ENCODE results near the gene PKD2L1.
"Not testable (repeated sequence)": the region's sequence is repeated elsewhere in the genome, so short reads cannot be mapped to it uniquely, and the experiment has no call there.

The PKD2L1 gene

DNA sequence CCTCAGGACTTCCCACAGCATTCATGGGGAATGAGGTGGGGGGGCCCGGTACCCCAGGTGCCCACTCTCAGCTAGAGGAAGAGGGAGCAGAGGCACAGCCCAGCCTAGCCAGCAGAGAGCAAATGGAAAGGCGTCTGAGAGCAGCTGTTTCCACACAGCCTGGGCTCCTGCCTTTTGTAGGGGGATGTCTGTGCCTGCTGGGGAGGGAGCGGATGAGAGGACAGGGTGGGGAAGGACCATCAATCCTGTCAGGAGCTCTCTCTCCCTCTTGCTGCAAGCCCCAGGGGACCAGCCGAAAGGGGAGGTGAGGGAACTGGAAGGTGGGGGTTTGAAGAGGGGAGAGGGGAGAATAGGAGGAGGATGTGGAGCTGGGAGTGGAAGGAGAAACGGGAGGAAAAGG, at the start of gene PKD2L1:
Gene PKD2L1 (minus strand): TSS at position 150 of the 400 bp plus-strand sequence. CDS start 125 bp downstream, at position 25.
- no peak for DNase-seq (ENCODE audit: low read depth in 2 of 2)

DNA sequence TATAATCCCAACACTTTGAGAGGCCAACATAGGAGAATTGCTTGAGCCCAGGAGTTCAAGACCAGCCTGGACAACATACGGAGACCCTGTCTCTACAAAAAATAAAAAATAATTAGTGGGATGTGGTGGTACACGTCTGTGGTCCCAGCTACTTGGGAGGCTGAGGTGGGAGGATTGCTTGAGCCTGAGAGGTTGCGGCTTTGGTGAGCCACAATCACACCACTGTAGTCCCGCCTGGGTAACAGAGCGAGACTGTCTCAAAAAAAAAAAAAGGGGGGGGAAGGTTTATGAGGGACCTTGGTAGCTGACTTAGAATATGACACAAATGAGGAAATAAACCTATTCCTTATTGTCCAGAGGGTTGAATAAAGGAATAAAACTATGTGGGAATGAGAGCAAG, 47.8 kb upstream of the PKD2L1 start:
- no peak for DNase-seq (ENCODE audit: low read depth in 2 of 2)

DNA sequence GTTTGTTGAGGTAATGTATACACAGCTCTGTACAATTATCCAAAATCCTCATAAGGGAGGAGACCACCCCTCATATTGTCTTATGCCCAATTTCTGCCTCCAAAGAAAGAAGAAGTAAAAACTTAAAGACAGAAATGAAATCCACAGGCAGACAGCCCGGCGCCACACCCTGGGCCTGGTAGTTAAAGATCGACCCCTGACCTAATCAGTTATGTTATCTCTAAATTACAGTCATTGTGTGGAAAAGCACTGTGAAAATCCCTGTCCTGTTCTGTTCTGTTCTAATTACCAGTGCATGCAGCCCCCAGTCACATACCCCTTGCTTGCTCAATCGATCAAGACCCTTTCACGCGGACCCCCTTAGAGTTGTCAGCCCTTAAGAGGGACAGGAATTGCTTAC, 46.6 kb upstream of the PKD2L1 start:
- DNase-seq (ENCODE audit: low read depth in 2 of 2), result not testable (repeated sequence)

DNA sequence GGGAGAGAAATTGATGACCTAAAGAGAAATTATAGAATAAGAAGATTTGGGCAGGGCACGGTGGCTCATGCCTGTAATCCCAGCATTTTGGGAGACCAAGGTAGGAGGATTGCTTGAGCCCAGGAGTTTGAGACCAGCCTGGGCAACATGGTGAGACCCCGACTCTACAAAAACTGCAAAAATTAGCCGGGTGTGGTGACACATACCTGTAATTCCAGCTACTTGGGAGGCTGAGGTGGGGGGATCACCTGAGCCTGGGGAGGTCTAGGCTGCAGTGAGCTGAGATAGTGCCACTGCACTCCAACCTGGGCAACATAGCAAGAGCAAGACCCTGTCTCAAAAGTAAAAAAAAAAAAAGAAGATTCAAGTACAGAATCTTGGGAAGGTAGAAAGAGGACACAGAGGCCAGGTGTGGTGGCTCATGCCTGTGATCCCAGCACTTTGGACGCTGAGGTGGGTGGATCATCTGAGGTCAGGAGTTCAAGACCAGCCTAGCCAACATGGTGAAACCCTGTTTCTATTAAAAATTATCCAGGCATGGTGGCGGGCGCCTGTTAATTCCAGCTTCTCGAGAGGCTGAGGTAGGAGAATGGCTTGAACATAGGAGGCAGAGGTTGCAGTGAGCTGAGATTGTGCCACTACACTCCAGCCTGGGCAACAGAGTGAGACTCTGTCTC, 44.8 kb upstream of the PKD2L1 start:
- DNase-seq (ENCODE audit: low read depth in 2 of 2), result not testable (repeated sequence)

DNA sequence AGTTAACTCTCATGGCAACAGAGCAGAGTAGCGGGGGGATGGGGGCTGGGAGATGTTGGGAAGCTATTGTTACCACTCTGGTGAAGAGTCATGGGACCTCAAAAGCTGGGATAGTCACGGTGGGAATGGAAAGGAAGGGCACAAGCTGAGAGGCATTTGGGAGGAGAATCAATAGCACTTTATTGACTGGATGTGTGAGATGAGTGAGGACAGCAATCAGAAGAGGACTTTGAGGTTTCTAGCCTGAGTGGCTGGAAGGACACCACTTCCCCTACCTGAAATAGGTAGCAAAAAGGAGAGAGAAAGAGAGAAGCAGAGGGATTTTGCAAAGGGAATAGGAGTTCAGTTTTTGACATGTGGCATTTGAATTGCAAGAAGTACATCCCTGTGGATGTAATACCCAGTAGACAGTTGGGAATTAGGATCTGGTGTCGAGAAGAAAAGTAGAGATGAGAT, 44.2 kb upstream of the PKD2L1 start:
- no peak for DNase-seq (ENCODE audit: low read depth in 2 of 2)

DNA sequence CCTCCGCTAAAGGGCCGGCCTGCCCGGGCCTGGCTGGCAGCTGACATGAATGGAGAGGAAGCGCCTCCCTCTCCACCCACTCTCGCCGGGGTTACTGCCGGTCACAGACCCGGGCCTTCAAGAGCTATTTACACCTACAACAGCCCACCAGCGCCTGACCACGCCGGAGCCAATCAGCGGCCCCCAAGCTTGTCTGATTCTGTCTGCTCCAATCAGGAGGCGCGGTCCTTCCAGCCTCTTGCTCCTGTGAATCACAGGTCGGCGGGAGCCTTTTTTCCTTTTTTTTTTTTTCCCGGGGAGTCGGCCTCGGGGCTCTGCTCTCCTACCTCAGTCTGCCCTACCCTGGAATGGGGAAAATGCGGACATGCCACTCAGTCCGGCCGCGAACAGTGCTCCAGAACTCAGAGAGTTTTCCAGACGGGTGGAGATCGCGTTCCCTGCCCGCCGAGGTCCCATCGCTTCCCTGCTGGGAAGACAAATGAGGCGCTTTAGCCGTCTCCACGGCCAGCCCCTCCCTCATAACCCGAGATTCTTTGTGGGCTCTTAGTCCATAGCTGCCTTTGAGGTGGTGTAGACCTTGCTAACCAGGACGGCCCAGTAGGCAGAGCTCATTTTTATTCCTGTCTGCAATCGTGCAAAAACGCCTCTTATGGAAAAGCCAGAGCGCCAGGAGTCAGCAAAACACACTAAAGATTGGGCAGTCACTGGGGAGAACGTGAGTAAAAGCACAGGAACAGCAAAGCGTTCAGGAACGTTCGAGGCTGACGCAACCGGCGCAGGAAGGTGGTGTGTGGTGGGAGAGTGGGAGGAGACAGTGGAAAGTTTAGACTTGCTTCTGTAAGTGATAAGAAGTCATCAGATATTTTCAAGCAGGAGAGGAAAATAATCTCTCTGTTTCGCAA, 43.5 kb upstream of the PKD2L1 start:
- peak; percentile 93 to 94 for DNase-seq (ENCODE audit: low read depth in 2 of 2)

DNA sequence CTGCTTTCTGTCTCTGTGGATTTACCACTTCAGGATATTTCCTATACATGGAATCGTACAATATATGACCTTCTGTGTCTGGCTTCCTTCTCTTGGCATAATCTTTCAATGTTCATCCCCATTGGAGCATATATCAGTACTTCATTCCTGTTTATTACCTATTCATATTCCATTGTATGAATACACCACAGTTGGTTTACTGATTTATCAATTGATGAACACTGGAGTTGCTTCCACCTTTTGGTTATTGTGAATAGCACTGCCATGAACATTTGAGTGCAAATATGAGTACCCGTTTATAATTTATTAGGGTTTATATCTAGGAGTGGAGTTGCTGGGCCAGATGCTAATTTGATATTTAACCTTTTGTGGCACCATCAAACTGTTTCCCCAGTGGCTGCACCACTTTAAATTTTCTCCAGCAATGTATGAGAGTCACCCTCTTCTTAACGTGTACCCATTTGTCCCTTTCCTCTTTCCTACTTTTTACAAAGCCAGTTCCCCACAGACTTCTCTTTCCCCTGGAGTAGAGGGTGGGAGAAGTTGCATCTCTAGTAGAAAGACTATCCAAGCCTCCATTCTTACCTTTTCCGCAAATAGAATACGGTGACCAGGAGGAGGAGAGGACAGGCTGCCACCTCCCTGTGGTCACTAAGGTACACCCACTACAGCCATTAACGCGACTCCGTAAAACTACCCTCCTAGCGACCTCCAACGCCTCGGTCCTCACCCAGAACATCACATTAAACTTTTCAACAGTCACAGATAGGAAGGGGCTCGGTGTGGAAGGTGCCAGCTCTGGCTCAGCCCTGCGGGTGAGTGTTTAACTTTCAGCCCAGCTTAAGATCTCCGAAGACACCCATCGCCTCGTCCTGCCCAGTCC, 42.6 kb upstream of the PKD2L1 start:
- DNase-seq (ENCODE audit: low read depth in 2 of 2), result no peak

DNA sequence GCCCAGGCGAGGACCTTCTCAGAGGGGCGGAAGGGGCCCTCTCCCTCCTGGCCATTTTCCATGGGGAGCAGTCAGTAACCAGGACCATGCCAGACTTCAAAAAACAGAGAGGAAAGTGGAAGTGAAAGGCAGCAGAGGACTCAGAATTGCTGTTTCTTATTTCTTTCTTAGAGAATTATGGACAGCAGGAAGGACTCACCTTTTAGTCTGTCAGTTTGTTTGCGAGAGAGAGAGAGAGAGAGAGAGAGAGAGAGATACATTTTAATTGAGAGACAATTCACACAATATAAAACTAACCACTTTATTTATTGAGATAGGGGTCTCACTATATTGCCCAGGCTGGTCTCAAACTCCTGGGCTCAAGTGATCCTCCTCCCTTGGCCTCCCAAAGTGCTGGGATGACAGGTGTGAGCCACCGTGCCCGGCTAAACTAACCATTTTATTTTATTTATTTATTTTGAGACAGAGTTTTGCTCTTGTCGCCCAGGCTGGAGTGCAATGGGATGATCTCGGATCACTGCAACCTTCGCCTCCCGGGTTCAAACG, 41.5 kb upstream of the PKD2L1 start:
- no peak for DNase-seq (ENCODE audit: low read depth in 2 of 2)

DNA sequence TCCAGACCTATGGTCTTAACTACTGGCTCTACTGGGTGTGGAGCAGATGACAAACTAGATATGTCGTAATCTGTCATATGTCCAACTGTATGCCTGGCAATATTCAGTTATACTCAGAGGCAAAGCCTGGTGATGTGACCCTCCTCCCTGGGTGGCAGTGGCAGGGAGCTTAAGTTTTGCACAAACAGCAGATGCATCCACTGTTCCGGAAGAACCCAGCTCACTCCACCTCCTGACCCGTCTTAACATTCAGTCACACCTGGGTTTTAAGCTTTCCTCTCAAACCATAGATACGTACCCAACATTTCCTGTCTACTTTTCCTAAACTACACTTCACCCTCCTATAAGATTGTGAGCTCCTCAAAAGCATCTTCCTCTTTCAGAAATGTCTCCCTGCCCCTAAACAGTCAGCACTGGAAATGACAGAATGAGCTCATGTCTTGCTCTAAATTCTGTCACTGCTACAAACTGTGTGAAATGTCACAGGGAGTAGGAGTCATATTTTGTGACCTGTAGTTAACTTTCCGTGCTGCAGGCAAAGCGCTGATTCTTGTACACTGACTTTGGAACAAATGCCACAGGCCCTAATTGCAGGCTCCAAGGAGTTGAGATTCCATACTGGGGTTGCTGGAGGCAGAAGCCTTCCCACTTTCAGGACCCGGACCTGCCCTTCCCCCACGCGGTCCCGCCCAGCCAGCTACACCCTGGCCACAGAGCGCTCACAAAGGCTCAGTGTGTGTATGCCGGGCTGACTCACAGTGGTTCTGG, 40.9 kb upstream of the PKD2L1 start:
- DNase-seq (ENCODE audit: low read depth in 2 of 2), result peak; percentile 47 to 50

DNA sequence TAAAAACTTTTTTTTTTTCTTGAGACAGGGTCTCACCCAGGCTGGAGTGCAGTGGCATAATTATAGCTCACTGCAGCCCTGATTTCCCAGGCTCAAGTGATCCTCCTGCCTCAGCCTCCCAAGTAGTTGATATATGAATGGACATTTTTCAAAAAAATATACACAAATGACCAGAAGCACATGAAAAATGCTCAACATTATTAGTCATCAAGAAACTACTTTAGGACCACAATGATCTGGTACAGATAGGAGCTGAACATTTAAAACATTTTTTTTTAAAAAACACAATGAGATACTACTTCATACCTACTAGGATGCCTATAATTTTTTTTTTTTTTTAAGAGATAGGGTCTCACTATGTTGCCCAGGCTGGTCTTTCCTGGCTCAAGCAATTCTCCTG, 38.7 kb upstream of the PKD2L1 start:
- no peak for DNase-seq (ENCODE audit: low read depth in 2 of 2)

DNA sequence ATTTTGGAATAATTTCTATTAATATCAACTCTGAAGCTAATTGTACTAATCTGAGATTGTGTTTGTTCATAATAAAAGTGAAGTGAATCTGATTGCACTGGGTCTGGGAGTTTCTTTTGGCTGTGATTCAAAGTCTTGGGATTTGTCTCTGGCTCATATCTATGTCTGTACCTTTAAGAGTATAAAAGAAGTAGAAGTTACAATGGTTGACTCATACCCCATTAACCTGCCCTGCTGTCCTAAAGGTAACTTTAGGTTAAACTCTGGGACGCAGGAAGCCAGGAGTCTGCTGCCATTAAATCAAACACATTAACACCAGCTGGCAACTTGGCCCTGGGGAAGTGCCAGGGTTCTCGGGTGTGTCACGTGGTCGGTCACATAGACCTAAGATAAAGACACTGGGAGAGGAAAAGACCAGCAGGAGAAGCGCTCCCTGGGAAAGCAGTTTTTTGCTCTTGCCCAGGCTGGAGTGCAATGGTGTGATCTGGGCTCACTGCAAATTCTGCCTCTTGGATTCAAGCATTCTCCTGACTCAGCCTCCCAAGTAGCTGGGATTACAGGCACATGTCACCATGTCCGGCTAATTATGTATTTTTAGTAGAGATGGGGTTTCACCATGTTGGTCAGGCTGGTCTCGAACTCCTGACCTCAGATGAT, 34.8 kb upstream of the PKD2L1 start:
- DNase-seq (ENCODE audit: low read depth in 2 of 2), result no peak

DNA sequence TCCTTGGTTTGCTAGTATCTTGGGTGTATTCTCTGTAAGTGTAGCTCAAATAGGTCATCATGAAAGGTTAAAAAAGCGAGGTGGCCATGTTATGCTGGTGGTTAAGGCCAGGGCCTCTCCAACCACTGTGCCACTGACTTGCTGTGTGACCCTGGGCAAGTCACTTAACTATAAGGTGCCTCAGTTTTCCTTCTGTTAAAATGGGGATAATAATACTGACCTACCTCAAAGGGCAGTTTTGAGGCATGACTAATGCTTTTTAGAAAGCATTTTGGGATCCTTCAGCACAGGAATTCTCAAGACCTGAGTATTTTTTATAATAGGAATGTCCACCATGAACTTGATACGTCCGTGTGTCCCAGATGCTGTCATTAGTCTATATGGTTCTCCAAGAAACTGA, 34.1 kb upstream of the PKD2L1 start:
- no peak for DNase-seq (ENCODE audit: low read depth in 2 of 2)

DNA sequence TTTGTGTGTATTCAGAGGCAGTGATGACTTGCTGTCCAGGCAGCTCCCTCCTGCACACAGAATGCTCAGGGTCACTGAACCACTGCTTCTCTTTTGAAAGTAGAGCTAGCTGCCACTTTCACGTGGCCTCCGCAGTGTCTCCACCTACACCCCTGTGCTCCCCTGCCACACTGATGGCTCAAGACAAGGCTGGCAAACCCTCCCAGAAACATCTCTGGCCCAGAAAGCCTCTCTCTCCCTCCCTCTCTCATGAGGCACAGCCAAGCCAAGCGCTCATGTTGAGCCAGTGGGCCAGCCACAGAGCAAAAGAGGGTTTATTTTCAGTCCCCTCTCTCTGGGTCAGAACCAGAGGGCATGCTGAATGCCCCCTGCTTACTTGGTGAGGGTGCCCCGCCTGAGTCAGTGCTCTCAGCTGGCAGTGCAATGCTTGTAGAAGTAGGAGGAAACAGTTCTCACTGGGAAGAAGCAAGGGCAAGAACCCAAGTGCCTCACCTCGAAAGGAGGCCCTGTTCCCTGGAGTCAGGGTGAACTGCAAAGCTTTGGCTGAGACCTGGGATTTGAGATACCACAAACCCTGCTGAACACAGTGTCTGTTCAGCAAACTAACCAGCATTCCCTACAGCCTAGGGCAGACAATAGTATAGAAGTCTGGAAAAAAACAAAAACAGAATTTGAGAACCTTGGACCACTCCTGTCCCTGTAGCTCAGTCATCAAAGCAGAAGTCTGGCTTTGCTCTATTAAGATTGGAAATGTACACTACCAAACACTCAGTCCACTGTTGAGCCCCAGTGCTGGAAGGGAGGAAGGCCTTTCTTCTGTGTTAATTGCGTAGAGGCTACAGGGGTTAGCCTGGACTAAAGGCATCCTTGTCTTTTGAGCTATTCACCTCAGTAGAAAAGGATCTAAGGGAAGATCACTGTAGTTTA, 32.8 kb upstream of the PKD2L1 start:
- DNase-seq (ENCODE audit: low read depth in 2 of 2), result no peak

DNA sequence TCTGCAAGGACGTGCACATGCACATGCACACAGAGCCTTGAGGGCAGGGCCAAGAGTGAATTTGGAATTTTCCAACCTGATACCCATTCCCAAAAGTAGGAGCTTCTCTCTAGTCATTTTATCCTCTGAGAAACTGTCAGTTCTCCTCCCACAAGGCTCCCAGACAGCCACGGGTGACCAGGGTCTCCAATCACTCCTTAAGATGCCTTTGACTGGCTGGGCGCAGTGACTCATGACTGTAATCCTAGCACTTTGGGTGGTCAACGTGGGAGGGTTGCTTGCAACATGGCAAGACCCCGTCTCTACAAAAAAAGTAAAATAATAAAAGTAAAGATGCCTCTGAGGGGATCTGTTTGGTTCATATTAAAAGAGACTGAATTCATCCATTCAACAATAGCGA, 30.2 kb upstream of the PKD2L1 start:
- DNase-seq (ENCODE audit: low read depth in 2 of 2), result no peak

DNA sequence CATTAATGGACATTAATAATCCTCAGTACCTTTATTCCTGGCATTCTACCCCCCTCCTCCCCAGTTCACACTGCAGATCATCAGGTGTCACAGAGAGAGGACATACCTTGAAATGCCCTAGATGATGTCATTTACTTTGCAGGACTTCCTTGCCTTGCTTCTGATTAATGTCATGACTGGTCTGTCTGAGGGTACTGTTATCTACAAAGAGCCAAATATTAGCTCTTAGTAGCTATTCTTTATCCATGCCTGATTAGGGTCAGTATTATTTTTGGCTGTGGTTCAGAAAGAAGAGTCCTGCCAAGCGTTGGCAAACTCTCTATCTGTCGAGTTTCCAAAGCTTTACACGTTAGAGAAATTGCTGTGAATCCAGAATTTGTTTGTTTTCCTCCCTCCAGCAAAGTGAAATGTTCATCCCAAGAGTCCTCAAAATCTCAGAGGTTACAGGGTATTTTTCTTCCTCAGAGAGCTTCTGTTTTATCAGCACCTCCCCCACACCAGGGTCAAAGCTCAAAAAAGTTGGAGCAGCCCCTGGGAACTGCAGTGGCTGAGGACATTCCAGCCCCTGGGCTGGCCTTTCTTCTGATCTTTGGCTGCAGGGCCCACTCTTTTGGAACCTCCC, 29.6 kb upstream of the PKD2L1 start:
- no peak for DNase-seq (ENCODE audit: low read depth in 2 of 2)

DNA sequence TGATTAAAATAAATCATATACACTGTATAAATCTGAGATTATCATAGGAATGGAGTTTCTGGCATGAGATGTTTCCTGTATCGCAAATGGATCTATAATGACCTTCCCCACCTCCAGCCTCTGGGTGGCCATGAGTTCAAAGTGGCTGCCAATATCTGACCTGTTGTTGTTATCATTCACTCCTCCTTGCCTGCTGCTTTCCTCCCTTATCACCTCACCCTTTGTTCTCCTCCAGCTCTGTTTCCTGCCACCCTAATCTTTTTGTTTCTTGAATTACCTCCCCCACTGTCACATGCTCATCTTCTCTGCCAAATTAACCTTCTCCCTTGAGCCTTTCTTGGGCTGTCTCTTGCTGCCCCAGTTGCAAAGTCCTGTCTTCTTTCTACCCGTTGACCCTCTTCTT, 29.0 kb upstream of the PKD2L1 start:
- no peak for DNase-seq (ENCODE audit: low read depth in 2 of 2)

DNA sequence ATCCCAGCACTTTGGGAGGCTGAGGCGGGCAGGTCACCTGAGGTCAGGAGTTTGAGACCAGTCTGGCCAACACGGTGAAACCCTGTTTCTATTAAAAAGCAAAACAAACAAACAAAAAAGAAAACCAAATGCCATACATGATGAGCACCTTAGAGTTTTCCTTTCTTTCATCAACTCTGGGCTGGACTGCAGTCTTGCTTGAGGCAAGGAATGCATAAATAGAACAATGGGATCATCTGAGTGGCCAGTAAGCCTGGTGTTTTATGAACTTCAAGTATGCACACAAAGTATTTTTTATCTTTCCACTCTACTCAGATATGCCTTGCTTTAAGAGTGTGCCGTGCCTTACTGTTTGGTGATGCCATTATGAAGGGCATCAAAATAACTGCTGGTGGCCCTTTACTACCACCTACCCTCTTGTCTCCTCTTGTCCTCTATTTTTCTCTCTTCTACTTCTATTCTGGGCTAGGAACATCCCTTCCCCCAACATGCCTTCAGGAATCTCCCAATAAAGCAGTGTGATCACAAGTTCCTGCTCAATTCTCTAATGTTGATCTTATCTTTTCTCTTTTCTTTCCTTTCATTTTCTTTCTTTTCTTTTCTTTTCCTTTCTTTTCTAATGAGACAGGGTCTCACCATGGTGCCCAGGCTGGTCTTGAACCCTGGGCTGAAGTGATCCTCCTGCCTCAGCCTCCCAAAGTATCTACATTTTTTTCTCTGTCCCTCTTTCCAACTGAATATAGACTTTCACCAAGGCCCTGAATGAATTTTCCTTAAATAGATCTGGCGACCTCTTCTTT, 27.2 kb upstream of the PKD2L1 start:
- no peak for DNase-seq (ENCODE audit: low read depth in 2 of 2)

Data from stimulated activated CD4-positive, alpha-beta T cell treated with anti-CD3 and anti-CD28 coated beads, Interleukin-15, amount 100 ng/mL, for 48 hours (primary cell).